ENCODE measurements around the gene LRP2. TPM values are rescaled to one million over a fixed set of nuclear protein-coding genes. Genes with fewer than 3 reads are reported as not detected.

Gene LRP2
- total RNA-seq, 1 donor from 2014 or later = not detected

DNA sequence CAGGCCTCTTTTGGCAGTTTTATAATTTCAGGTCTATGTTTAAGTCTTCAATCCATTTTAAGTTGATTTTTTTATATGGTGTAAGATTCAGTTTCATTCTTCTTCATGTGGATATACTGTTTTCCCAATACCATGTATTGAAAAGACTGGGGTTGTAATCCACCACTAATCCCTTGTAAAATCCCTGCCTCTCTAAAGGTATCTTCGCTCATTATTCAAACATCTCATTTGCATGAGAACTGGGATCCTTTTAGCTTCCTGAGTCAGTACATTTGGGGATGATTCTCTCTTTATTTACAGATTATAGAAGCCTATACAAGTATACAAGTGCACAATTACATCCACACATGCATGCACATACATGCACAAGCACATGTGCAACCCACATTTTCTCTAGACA lies 267.7 kb downstream of the LRP2 start:
- DNase-seq (ENCODE audit: low spot score) = no peak

- no peak for DNase-seq (ENCODE audit: low spot score)
These were observed 268.8 kb downstream of the LRP2 start for GRCh38 chr2:169093535-169093934.

DNA sequence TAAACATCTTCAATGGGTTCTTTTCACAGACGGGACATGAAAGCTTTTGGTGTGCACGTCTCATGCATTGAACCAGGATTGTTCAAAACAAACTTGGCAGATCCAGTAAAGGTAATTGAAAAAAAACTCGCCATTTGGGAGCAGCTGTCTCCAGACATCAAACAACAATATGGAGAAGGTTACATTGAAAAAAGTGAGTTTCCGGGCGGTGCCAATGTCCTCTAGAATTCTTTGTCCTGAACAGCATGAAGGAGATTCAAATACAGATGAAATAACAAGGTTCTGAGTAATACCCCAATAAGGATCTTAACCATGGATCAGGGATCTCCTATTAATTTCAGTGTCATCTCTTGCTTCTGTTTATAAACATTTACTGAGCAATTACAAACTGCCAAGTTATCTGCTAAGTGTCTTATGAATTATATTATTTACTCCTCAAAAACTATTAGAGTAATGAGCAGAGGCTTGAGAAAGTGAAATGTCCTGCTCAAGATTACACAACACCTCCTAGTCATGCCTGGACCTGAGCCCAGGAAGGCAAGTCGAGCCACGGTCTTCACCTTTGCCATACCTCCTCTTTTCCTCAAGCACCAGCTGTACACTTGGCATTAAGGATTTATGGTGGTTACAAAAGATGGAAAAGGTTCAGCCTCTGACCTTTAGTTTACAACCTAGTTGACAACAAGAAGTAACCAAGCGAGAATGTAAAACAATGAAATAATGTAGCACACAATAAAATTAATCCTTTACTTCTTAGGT lies 270.4 kb downstream of the LRP2 start:
- DNase-seq (ENCODE audit: low spot score) = no peak

DNA sequence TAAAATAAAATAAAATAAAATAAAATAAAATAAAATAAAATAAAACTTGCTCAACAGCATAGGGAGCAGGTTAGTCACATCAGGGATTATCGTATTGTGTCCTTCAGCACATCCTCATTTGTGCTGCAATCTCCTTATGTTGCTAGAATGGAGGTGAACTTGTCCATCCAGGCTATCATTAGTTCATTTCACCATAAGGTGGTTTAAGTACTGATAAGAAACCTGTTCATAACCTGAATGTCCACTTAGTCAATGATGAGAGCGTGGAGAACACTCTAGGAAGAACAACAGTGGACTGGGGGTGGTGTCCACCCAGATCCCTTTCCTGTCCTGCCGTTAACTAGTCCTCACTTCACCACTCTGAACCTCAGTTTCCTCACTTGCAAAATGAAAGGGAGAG lies 271.1 kb downstream of the LRP2 start:
- DNase-seq (ENCODE audit: low spot score) = no peak

- DNase-seq (ENCODE audit: low spot score) = no peak
These were observed 272.1 kb downstream of the LRP2 start for GRCh38 chr2:169090133-169090820.

DNA sequence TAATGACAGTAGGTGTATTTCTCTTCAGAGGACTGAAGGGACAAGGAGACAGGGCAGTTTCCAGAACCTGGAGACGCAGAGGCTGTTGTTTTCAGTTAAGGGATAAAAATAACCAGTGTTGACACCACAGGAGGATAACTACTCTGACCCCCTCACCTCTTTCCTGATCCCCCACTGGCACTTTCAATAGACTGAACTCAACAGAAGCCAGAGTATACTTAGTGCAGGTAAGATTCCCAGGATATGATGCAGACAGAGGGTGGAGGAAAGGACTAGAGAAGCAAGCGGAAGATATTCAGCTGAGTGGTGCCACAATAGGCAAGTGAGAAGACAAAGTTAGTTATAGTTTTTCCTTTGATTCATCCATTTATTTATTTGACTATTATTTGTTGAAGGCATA lies 273.2 kb downstream of the LRP2 start:
- no peak for DNase-seq (ENCODE audit: low spot score)

DNA sequence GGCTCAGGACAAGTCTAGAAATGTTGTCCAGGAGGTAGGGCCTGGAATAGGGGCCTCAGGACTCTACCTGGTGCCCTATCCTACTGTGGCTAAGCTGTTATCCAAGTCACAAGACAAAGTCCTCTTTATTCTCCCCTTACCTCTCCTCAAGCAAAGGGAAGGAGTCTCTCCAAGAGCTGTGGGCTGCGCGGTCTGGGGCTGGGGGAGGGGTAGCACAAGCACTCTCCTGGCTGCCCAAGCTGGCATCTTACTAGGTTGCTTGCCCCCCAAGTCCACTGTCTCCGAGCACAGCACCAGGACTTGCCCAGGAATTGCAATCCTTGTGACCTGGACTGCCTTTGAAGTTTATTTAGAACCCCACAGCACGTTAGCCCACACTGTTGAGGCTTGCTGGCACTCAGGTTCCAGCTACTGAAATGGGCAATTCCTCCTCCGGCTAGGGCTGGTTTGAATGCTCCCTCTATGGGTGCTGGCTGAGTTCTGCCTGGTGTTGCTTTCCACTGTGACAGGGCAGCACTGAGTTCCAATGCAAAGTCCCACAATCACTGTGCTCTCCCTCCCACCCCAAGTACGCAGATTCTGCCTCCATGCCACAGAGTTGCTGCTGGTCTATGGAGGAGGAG lies 274.5 kb downstream of the LRP2 start:
- DNase-seq (ENCODE audit: low spot score) = no peak

DNA sequence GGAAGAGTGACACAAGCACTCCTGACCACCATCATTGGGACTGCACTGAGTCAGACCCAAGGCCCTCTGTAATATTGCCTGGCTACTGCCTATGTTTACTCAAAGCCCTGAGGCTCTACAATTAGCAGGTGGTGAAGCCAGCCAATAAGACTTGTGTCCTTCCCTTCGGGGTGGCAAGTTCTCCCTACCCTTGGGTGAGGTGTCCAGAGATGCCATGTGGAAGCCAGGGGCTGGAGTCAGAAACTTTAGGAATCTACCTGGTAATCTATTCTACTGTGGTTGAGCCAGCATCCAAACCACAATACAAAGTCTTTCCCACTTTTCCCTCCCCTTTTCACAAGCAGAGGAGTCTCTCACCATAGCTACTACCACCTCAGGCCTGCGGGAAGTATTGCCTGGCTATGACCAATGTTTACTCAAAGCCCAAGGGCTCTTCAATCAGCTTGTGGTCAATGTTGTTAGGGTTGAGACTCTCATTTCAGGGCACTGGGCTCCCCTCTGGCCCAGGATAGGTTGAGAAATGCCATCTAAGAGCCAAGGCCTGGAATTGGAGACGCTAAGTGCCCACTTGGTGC lies 275.4 kb downstream of the LRP2 start:
- no peak for DNase-seq (ENCODE audit: low spot score)

GRCh38 chr2:169082995-169083394 lies 279.3 kb downstream of the LRP2 start:
- no peak for DNase-seq (ENCODE audit: low spot score)

GRCh38 chr2:169081551-169081950 lies 280.8 kb downstream of the LRP2 start:
- no peak for DNase-seq (ENCODE audit: low spot score)

DNA sequence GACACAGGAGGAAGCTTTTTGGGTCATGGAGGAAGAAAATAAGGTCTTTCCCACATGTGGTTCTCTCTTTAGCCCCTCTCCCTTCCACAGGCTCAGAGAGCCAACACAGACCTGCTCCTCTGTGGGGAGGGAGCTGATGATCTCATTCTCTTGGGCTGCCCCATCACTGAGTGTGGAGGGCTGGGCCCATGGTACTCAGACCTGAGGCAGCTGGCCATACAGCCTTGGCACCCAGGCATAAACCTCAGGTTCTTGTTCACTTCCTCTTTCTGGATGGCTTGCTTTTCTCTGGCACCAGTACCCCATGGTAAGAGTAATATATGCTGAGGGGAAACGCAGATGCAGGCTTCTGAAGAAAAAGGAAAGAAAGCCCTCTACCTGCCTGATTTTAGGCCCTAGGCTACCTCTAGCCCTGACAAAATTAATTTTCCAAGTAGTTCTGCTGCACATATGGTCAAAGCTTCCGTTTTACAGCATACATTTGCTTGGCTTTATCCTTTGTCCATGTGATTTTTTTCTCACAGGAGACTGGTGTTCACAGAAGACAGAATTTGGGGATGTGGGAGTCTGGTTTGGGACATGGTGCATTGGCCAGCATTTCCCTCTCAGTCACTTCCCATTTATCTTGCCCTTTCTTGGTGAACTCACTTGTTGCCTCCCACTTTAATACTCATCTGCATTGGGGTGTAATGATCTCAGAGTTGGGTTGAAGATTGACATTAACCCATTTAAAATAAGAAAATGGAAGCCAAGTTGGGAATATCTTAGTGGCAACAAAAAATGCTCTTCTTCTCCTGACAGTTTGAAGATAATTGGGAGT lies 281.9 kb downstream of the LRP2 start:
- no peak for DNase-seq (ENCODE audit: low spot score)

- no peak for DNase-seq (ENCODE audit: low spot score)
These were observed 284.6 kb downstream of the LRP2 start for GRCh38 chr2:169077674-169078240.

Other genes with a start within 250 kb of the LRP2 start
- gene BBS5, start 117.0 kb upstream of the LRP2 start, total RNA-seq = 10.3 TPM
- gene KLHL41, start 147.2 kb upstream of the LRP2 start, total RNA-seq = 0.55 TPM
- gene FASTKD1, start 211.3 kb upstream of the LRP2 start, total RNA-seq = 17.5 TPM
- 44.1 TPM for gene PPIG, start 221.8 kb upstream of the LRP2 start, total RNA-seq